HUES48 (cell line): ENCODE data around the gene SIGLEC14.
"Not testable (repeated sequence)": the region's sequence is repeated elsewhere in the genome, so short reads cannot be mapped to it uniquely, and the experiment has no call there.

ENCODE experiments used
- H3K27ac ChIP-seq: one replicate; pipeline ENCODE4 v1.7.0; 2013; ENCODE audit warnings: low read depth, low read length, inconsistent platforms
- H3K27me3 ChIP-seq: 2 replicates; pipeline ENCODE4 v1.6.1; 2013; ENCODE audit warnings: mild to moderate bottlenecking, low read length; ENCODE audit not compliant: control insufficient read depth, insufficient read depth
- H3K36me3 ChIP-seq: 2 replicates; pipeline ENCODE4 v1.6.1; 2013; ENCODE audit warnings: low read length; ENCODE audit not compliant: control insufficient read depth, insufficient read depth
- H3K4me1 ChIP-seq: 2 replicates; pipeline ENCODE4 v1.6.1; 2013; ENCODE audit warnings: mild to moderate bottlenecking, low read length; ENCODE audit not compliant: control insufficient read depth, insufficient read depth
- H3K4me3 ChIP-seq: 2 replicates; pipeline ENCODE4 v1.5.1; 2013; ENCODE audit warnings: mild to moderate bottlenecking, low read depth, low read length
- H3K9ac ChIP-seq: 2 replicates; pipeline ENCODE4 v1.6.1; 2013; ENCODE audit warnings: mild to moderate bottlenecking, low read depth, low read length, moderate library complexity
- H3K9me3 ChIP-seq: 2 replicates; pipeline ENCODE4 v1.6.1; 2013; ENCODE audit warnings: low read length; ENCODE audit not compliant: control insufficient read depth, insufficient read depth

The SIGLEC14 gene, protein sequence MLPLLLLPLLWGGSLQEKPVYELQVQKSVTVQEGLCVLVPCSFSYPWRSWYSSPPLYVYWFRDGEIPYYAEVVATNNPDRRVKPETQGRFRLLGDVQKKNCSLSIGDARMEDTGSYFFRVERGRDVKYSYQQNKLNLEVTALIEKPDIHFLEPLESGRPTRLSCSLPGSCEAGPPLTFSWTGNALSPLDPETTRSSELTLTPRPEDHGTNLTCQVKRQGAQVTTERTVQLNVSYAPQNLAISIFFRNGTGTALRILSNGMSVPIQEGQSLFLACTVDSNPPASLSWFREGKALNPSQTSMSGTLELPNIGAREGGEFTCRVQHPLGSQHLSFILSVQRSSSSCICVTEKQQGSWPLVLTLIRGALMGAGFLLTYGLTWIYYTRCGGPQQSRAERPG

DNA sequence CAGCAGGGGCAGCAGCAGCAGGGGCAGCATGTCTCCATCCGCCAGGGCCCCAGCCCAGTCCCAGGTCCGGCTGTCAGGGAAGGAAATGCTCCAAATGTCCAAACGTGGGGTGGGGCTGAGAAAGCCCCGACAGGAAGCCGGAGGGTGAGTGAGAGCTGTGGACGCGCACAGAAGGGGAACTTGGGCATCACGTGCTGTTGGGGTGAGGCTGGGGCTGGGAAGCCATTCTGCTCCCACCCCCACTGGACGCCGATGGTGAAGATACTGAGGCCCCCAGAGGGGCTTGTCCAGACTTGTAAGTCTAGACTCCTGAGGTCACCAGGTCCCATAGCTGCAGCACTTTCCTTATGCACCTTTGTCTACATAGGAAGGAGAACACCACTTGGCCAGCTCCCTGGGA is at the start of gene SIGLEC14:
Gene SIGLEC14, minus strand, starts transcription at position 96 of the 400 bp plus-strand sequence. Its CDS starts 66 bp downstream, at position 30.
- not testable (repeated sequence) for H3K9ac ChIP-seq, H3K4me3 ChIP-seq, H3K27ac ChIP-seq, H3K4me1 ChIP-seq, H3K27me3 ChIP-seq, H3K36me3 ChIP-seq
- H3K9me3 ChIP-seq, result peaks cover 46% of the 10 kb centered on the region

DNA sequence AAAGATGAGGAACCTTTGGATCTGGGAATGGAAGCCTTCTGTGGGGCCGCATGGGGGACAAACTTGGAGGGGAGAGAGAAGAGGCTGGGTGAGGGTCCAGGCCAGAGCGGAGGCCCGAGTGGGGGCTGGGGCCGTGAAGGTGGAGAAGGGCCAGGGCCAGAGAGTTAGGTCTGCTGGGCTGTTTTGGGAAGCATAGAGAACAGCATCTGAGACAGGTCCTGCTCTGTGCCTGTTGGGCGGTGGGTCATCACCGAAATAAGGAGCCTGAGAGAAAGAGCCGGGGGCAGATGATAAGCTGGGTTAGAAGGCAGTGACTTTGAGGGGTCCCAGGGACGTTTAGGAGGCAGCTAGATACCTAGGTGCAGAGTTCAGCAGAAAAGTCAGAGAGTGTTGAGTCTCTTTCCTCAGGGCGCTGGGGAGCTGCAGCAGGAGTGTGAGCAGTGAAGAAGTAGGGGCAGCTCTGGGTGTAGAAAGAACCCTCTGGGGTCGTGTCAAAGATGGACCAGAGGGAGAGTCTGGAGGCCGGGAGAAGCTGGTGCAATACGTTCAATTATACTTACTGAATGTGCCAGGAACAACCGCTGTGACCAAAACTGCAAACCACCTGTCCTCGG is 49.2 kb upstream of the SIGLEC14 start:
- Histone ChIP-seq H3K9me3 (no peaks in the 10 kb centered on the region), H3K4me1 (peaks cover 7% of the 10 kb centered on the region; the same call in 1 of the 2 replicates), H3K27ac (no peak overlapping the region), H3K27me3 (no peaks in the 10 kb centered on the region), H3K9ac (no peak overlapping the region), H3K36me3 (peaks cover 22% of the 10 kb centered on the region), H3K4me3 (no peak overlapping the region)

DNA sequence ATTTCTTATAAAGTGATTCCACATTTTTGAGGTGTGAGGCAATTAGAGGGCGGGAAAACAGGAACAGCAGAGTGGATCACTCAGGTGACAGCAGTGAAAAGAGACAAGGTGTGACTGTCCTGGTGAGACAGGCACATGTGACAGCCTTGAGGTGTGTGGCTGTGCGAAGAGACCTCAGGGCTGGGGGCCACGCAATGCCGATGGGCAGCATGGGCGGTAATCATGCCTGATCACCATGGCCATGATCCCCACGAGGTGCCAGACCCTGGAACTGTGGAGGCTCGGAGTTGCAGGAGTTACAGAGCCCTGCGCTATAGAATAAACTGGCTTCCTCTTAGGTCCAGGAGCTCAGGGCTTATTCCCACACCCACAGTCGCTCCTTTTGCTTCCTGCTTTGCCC is 48.5 kb upstream of the SIGLEC14 start:
- H3K36me3 ChIP-seq, result peaks cover 22% of the 10 kb centered on the region
- no peaks in the 10 kb centered on the region for H3K27me3 ChIP-seq
- H3K9me3 ChIP-seq, result no peaks in the 10 kb centered on the region
- peaks cover 7% of the 10 kb centered on the region; the same call in 1 of the 2 replicates for H3K4me1 ChIP-seq
- H3K9ac ChIP-seq, result no peak overlapping the region
- no peak overlapping the region for H3K27ac ChIP-seq
- H3K4me3 ChIP-seq, result no peak overlapping the region

DNA sequence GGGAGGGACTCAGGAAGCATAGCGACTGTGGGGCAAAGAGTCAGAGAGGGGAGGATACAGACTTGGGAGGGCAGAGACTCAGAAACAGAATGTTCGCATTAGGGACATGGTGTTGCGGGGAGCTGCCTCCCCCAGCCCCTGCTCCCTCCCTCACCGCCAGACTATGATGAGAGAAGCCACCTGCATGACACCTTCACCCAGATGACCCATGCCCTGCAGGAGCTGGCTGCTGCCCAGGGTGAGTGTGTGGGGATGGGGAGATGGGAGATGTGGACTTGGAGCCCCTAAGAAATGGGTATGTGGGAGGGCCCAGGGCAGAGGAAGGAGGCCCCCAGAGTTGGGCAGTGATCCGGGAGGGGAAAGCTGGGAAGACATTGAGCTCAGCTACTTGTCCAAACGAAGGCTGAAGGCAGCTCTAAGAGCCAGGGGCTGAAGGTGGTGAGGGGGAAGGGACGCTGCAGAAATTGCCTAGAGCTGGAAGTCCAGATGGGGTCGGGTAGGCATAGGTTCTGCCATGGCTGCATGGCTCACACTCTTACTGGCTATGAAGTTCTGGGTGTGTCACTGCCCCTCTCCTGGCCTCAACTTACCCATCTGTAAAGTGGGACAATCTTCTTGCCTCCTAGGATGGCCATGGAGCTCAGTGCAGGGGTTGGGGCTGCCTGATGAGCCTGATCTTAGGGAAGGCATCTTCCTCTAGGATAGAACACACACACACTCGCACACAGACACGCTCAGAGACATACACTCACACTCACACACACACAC is 47.9 kb upstream of the SIGLEC14 start:
- peaks cover 22% of the 10 kb centered on the region for H3K36me3 ChIP-seq
- H3K9me3 ChIP-seq, result no peaks in the 10 kb centered on the region
- no peak overlapping the region for H3K27ac ChIP-seq
- no peaks in the 10 kb centered on the region for H3K27me3 ChIP-seq
- H3K4me1 ChIP-seq, result peaks cover 7% of the 10 kb centered on the region; the same call in 1 of the 2 replicates
- no peak overlapping the region for H3K4me3 ChIP-seq
- H3K9ac ChIP-seq, result no peak overlapping the region

DNA sequence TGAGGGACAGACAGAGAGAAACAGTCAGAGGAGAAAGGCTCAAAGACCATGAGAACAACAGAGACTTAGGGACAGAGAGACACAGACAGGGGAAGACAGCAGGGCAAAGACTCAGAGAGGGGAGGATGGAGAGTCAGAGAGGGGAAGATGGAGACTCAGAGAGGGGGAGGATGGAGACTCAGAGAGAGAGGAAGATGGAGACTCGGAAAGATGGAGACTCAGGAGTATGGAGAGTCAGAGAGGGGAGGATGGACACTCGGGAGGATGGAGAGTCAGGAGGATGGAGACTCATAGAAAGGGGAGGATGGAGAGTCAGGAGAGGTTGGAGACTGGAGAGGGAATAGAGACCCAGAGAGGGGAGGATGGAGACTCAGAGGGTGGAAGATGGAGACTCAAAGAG is 47.2 kb upstream of the SIGLEC14 start:
- Histone ChIP-seq H3K9ac (no peak overlapping the region), H3K36me3 (peaks cover 22% of the 10 kb centered on the region), H3K27me3 (no peaks in the 10 kb centered on the region), H3K4me3 (no peak overlapping the region), H3K27ac (no peak overlapping the region), H3K4me1 (peaks cover 7% of the 10 kb centered on the region; the same call in 1 of the 2 replicates), H3K9me3 (no peaks in the 10 kb centered on the region)

DNA sequence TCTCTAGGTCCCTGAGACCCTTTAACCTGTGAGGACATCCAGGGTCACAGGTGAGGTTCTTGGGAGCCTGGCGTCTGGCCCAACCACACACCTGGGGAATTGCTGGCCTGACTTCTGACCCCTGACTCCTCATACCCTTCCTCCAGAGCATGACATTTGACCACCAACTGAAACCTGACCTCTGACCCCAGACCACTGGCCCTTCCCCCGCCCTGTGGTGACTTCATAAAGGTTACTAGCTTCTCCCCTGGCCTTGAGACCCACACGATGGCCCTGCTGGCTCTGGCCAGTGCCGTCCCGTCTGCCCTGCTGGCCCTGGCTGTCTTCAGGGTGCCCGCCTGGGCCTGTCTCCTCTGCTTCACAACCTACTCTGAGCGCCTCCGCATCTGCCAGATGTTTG is 46.6 kb upstream of the SIGLEC14 start, which contains the start of gene SPACA6:
Gene SPACA6, plus strand, starts transcription at position 71 of the 400 bp plus-strand sequence. Its CDS starts 197 bp downstream, at position 268.
- H3K27me3 ChIP-seq, result no peaks in the 10 kb centered on the region
- no peaks in the 10 kb centered on the region for H3K9me3 ChIP-seq
- peaks cover 7% of the 10 kb centered on the region; the same call in 1 of the 2 replicates for H3K4me1 ChIP-seq
- H3K9ac ChIP-seq, result no peak within 1 kb of the TSS
- H3K4me3 ChIP-seq, result no peak within 1 kb of the TSS
- peaks cover 22% of the 10 kb centered on the region for H3K36me3 ChIP-seq
- H3K27ac ChIP-seq, result no peak within 1 kb of the TSS

DNA sequence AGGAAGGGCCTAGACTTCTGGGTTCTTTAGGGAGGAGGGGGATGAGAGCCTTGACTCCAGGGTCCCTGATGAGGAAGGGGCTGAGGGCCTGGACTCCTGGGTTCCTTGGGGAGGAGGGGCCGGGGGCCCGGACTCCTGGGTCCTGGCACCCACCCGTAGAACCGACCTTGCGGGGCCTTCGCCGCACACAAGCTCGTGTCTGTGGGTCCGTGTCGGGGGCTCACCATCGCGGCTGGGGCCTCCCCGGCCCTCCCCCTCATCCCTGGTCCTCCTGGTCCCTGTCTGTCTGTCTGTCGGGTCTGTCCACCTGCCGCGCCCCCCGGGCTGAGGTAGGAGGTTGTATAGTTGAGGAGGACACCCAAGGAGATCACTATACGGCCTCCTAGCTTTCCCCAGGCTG is 45.8 kb upstream of the SIGLEC14 start:
- Histone ChIP-seq H3K9me3 (no peaks in the 10 kb centered on the region), H3K4me1 (peaks cover 14% of the 10 kb centered on the region), H3K9ac (no peak overlapping the region), H3K4me3 (no peak overlapping the region), H3K36me3 (peaks cover 17% of the 10 kb centered on the region), H3K27ac (no peak overlapping the region), H3K27me3 (no peaks in the 10 kb centered on the region)

DNA sequence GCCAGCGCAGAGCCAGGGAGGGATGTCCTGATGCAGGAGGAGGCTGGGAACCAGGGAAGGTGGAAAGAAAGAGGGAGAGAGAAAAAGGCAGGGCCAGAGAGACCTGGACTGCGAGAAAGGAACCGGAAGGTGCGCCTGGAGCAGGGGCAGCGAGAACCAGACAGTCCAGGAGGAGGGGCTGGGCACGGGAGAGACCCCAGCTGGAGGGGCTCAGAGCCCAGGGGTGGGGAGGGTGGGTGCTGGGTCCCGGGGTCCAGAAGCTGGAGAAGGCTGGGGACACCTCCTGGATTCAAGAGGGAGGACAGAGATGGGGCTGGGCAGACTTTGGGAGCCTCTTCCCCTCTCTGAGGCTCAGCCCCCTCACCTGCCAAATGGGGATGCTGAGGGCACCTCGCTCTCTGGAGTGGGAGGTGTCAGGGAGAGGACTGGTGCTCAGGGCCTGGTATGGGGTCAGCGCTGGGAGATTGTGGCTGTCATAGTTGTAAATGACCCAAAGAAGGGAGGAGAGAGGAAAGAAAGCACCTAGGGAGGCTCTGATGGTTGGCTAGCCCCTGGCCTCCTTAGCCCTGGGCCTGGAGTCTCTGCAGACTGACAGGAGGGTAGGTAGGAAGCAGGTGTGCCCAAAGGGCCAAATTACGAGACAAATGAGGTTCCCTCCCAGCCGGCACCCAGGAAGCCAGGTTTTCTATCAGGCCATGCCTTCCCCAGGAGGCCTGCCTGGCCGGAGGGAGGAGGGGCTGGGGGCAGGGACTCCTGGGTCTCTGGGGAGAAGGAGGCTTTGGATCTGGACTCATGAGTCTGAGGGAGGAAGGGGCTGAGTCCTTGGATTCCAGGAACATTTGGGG is 45.2 kb upstream of the SIGLEC14 start:
- Histone ChIP-seq H3K4me1 (peaks cover 18% of the 10 kb centered on the region), H3K36me3 (peaks cover 11% of the 10 kb centered on the region), H3K27me3 (no peaks in the 10 kb centered on the region), H3K27ac (no peak overlapping the region), H3K9me3 (no peaks in the 10 kb centered on the region), H3K4me3 (peak overlapping the region; percentile 68), H3K9ac (no peak overlapping the region)

DNA sequence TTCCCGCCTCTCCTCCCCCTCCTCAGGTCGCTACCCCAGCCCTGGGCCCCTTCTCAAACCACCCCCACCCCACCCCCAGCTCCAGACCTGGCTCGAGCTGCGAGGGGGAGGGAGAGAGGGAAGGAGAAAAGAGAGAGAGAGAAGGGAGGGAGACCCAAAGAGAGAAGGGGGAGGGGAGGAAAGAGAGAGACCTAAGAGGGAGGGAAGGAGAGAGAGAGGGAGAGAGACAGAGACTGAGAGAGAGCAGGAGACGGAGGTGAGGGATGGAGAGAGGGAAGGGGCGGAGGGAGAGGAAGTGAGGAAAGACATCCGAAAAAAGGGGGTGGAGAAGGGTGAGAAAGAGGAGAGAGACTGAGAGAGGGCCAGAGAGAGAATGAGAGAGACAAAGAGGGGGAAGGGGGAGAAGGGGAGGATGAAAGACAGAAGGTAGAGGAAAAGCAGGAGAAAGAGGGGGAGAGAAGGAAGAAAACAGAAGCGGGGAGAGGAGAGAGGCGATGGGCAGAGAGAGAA is 44.5 kb upstream of the SIGLEC14 start:
- Histone ChIP-seq H3K27me3 (no peaks in the 10 kb centered on the region), H3K9me3 (no peaks in the 10 kb centered on the region), H3K4me1 (peaks cover 18% of the 10 kb centered on the region), H3K9ac (no peak overlapping the region), H3K27ac (peak overlapping the region; percentile 81), H3K36me3 (peaks cover 7% of the 10 kb centered on the region), H3K4me3 (peak overlapping the region; percentile 68)

DNA sequence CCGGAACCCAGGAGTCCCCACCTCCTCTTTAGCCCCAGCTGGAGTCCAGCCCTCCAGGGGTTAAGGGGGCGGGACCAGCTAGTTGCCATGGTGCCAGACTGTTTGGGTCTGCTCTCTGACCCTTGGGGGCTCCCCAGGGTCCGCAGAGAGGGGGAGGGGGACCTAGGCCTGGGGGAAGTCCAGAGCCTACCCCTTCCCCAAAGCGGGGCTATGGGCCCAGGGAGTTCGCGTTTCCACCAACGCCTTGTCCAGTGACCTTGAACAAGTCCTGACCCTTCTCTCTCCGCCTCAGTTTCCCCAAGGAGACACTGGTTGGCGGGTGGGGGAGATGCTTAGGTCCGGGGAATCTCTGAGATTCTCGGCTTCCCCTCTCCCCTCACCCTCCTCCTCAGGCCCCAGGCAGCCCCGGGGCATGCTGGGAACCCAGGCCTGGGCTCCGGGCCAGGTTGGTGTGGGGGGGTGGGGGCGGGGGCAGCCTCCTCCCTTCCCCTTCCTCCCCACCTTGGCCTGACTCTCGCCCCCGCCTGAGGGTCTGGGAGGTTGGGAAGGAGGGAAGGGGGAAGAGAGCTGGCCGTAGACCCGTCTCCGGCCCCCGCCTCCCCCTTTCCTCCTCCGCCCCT is 43.9 kb upstream of the SIGLEC14 start:
- Histone ChIP-seq H3K9ac (no peak overlapping the region), H3K9me3 (peaks cover 3% of the 10 kb centered on the region; the same call in 1 of the 2 replicates), H3K4me3 (peak overlapping the region; percentile 68), H3K36me3 (peaks cover 7% of the 10 kb centered on the region), H3K4me1 (peaks cover 18% of the 10 kb centered on the region), H3K27me3 (no peaks in the 10 kb centered on the region), H3K27ac (peak overlapping the region; percentile 81)
